Heart left ventricle (tissue), 13 donors: ENCODE data around the gene GGCX.

Source experiments
- CTCF ChIP-seq, 12 donors: fragments of 200-600 bp; sonication (generic) in 4 of 12; IDR thresholded peaks; one replicate each; pipeline versions ENCODE4 v1.5.0 to v1.8.0; 2018 to 2022; ENCODE audit warnings: antibody characterized with exemption in 12 of 12, mild to moderate bottlenecking in 5 of 12
- POLR2A ChIP-seq, 2 donors: fragments of 450-650 bp; IDR thresholded peaks; one replicate each; pipeline ENCODE4 v1.6.1; 2017; ENCODE audit warnings: antibody characterized with exemption in 2 of 2, mild to moderate bottlenecking in 2 of 2, moderate library complexity in 2 of 2
- donor health status: ischemic (EF 13 %, LVEDD 7.1; RV severe dilation, severe dysfunction).
- donor health status: DM: no; HTN: yes; CAD: no.
- donor health status: DM: no; HTN: no; CAD: no.
- donor health status: ischemic (EF 25% LVEDD 6.9; RV normal size, moderate dysfunction).
- donor health status: ischemic (EF 25% LVEDD 5.7; RV mildly dilated, moderate dysfunction).
- donor health status: ischemic (EF 35%, LVEDD 5.7; RV mildly dilated, moderate dysfunction).
- donor health status: nonischemic (EF 11% LVEDD 7.7; RV severe dilation, severe dysfunction).
- donor health status: DM: yes; HTN: yes; CAD: no.
- donor health status: PGD.
- donor health status: ischemic (EF 29% LVEDD 5.4; RV normal size, mild dysfunction).
- donor health status: nonischemic (EF 23%, LVEDD 6.1; RV moderate dilation, normal function).

- no peak for TF ChIP-seq CTCF (IDR thresholded peaks at IDR 0.05)
- no peak for TF ChIP-seq POLR2A (IDR thresholded peaks at IDR 0.05)
Measured at GRCh38 chr2:85550486-85550885, 10.8 kb downstream of the GGCX start.
